ENCODE data around the gene TRIML2. TPM values are rescaled to one million over a fixed set of nuclear protein-coding genes. Genes with fewer than 3 reads are reported as not detected.

The TRIML2 gene, protein sequence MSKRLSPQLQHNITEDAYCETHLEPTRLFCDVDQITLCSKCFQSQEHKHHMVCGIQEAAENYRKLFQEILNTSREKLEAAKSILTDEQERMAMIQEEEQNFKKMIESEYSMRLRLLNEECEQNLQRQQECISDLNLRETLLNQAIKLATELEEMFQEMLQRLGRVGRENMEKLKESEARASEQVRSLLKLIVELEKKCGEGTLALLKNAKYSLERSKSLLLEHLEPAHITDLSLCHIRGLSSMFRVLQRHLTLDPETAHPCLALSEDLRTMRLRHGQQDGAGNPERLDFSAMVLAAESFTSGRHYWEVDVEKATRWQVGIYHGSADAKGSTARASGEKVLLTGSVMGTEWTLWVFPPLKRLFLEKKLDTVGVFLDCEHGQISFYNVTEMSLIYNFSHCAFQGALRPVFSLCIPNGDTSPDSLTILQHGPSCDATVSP
- total RNA-seq, result not detected

DNA sequence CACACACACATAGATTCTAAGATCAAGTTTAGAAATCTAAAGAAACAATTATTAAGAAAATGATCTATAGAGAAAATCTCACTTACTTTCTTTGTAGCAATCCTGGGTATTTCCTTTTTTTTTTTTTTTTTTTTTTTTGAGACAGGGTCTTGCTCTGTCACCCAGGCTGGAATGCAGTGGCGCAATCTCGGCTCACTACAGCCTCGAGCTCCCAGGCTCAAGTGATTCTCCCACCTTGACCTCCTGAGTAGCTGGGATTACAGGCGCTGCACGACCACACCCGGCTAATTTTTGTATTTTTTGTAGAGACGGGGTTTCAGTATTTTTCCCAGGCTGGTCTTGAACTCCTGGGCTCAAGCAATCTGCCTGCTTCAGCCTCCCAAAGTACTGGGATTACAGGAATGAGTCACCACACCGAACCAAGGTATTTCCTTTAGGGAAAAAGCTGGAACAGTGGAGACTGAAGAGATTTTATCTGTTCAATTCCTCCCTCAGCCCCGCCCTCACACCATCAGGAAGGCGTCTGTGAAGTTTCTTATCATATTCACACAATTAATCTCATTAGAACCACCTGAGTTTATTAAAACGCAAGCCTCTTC, at the start of gene TRIML2:
TRIML2 (minus strand) TSS at position 447 of the 599 bp plus-strand sequence. CDS start 4,235 bp downstream, outside the sequence.
- no peak for DNase-seq

DNA sequence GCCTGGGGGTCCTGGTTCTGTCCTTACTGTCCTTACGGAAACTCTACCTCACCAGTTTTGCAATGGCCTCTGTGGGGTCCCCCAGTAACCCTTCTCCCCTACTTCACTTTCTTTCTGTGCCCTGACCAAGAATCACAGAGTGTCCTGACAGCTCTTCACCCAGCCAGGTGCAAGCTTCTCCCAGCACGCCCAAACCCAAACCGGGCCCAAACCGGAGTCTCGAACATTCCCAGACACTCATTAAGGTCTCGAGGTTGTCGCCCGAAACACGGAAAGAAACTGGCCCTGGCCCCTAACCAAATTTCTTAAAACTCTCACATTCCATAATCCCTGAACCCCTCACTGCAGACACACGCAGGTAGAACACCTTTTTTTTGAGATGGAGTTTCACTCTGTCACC, 48.9 kb upstream of the TRIML2 start:
- DNase-seq, result no peak

DNA sequence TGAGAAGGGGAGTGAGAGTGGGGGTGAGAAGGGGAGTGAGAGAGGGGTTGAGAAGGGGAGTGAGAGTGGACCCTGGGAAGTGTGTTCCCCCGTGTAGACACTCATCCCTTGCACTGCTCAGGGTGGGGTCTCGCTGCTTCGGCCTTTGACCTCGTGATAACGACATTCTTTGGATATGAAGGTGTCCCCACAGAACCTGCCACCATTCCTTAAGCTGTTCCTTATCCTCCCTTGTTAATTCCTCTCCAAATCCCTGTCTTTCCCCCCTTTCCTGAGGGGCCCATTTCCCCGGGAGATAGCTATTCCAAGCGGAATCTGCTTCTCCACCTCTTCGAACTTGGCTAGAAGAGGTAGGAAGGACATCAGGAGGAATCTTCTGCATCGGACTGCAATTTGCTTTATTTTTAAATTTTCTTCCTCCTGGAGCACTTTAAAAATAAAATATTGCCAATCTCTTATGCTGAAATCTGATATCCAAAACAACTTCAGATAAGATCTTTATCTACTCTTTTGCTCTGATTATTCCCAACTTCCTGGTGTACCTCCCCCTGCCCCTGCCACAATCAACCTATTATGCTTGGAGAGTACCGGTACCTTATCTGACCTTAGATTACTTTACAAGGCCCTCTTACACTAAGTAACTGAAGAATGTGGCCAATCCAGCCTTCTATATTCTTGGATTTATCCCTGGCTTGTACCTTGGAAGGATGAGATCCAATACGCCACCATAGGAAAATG, 45.4 kb upstream of the TRIML2 start:
- no peak for DNase-seq

DNA sequence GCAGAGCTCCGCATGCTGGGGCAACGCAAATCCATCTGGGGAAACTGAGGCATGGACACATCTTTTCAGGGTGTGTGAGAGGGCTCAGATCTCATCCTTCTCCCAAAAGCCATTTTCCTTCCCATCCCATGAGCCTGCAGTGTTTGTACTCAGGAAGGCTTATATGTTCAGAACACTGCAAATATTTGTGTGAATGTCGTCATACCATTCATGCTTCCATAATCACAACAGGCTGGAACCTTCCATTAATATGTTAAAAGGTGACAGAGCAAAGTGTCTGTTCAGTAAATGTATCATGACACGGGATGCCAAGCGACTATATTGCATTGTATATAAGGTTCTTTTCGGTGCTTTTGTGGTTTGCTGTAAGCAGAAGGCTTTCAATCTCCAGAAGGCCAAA, 38.4 kb upstream of the TRIML2 start:
- no peak for DNase-seq

DNA sequence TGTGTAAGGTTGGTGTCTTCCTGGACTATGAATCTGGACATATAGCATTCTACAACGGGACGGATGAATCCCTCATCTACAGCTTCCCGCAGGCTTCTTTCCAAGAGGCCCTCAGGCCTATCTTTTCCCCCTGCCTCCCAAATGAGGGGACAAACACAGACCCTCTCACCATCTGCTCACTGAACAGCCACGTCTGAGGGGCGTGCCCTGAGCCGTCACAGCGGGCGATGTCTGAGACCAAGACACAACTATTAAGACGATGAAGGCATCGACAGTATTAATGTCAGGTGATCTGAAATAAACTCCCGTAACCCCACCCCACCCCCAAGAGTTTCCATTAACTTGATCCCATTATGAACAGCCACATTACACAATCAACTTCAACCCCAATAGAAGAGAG, 37.8 kb upstream of the TRIML2 start:
- DNase-seq, result no peak

DNA sequence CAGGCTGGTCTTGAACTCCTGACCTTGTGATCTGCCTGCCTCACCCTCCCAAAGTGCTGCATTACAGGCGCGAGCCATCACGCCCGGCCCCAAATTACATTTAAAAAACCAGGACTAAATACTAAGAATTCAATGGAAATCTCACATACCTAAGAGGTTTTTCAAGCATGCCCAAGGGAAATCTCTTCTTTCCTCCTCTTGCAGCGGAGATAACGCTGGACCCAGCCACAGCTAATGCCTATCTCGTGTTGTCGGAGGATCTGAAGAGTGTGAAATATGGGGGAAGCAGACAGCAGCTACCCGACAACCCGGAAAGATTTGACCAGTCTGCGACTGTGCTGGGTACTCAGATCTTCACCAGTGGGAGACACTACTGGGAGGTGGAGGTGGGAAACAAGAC, 37.2 kb upstream of the TRIML2 start:
- no peak for DNase-seq

DNA sequence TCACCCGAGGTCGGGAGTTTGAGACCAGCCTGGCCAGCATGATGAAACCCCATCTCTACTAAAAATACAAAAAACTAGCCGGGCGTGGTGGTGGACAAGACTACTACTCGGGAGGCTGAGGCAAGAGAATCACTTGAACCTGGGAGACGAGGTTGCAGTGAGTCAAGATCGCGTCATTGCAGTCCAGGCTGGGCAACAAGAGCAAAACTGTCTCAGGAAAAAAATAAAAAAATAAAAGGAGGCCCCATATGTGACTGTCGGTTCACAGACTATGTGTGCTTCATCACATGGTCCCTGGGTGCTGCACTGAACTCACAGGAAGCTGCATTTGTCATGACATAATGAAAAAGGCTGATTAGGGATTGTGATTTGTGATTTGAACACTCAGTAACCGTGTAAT, 36.2 kb upstream of the TRIML2 start:
- DNase-seq, result no peak

DNA sequence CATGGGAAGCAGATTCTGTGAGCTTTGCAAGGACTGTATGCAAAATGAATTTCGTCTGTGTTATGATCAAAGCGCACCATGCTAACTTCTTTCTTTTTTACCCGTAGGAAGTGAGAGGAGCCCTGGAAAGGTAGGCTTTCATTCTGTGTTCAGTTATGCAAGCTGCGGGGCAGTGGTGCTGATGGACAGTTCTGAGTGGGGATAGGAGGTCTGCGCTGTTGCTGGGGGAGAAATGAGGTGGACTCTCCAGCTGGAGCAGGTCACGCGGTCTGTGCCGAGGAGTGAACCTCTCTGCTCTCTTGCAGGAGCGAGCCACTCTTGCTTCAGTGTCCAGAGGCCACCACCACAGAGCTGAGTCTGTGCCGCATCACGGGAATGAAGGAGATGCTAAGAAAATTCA, 34.3 kb upstream of the TRIML2 start:
- no peak for DNase-seq

DNA sequence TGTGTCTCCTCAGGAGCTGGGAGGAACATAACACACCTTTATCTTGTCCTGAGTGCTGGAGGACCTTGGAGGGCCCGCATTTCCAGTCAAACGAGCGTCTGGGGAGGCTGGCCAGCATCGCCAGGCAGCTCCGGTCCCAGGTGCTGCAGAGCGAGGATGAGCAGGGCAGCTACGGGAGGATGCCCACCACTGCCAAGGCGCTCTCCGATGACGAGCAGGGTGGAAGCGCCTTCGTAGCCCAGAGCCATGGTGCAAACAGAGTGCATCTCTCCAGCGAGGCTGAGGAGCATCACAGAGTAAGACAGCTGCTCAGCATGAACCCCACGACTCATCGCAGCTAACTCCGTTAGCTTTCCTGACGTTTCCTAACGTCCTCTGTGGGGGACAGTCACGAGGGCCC, 30.3 kb upstream of the TRIML2 start:
- DNase-seq, result no peak

DNA sequence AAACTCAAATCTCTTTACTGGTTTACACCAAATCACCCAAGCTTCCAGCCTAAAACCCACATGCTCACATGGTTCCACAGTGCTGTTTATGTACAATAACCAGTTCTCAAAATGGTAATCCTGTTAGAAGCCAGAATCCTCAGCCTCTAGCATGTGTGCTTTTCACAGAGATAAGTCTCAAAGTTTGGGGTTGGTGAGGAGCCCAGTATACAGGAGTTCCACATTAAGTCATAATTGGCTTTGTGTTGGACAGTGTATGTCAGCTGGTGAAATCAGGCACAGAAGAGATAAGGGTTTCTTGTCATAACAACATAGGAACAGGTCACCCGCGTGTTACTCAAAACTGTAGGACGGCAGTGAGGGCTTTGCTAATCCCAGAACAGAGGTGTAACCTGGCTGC, 29.7 kb upstream of the TRIML2 start, which contains the start of gene TRIML1:
TRIML1 (plus strand) TSS at position 301 of the 400 bp plus-strand sequence. CDS start 118 bp downstream, outside the sequence.
- DNase-seq, result no peak

DNA sequence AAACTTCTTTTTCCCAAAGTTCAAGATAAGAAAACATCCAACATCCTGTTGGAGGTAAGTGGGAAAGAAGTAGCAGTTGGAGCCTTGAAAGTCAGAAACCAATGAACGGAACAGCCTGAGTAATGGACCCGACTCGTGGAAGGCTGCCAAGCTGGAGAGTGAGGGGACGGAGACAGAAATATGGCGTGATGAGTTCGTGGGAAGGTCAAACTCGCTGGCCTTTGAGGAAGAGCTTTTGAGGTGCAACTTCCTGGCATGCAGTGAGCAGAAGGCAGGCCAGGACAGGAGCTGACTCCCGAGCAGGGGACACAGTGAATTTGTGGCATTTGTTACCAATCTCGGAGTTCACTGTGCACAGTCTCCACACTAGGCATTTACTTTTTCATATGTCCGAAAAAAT, 28.8 kb upstream of the TRIML2 start:
- DNase-seq, result no peak

DNA sequence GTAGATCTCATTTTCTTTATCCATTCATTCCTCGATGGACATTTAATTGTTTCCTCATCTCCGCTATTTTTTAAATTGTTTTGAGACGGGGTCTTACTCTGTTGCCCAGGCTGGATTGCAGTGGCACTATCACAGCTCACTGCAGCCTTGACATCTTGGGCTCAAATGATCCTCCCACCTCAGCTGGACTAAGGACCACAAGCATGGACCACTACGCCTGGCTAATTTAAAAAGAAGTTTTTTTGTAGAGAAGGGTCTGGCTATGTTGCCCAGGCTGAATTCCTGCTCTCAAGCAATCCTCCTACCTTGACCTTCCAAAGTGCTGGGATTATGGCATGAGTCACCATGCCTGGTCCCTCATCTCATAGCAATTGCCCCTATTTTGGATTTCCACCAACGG, 22.8 kb upstream of the TRIML2 start:
- DNase-seq, result no peak

DNA sequence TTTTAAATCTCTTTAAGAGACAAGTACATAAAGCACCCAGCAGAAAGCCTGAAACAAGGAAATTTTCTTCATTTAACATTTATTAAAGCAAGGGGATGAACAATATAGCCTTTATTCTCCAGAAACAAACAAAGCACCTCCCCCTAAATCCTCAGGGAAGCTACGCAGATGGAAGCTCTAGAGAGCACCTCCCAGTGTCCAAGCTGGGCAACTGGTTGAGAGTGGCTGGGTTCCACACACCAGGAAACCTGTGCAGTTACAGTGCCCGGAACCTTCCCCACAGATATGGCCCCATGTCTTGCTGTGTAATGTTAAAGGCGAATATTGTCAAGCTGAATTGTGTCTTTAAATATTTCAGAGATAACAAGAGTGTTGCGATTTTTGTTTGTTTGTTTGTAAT, 21.0 kb upstream of the TRIML2 start:
- no peak for DNase-seq

DNA sequence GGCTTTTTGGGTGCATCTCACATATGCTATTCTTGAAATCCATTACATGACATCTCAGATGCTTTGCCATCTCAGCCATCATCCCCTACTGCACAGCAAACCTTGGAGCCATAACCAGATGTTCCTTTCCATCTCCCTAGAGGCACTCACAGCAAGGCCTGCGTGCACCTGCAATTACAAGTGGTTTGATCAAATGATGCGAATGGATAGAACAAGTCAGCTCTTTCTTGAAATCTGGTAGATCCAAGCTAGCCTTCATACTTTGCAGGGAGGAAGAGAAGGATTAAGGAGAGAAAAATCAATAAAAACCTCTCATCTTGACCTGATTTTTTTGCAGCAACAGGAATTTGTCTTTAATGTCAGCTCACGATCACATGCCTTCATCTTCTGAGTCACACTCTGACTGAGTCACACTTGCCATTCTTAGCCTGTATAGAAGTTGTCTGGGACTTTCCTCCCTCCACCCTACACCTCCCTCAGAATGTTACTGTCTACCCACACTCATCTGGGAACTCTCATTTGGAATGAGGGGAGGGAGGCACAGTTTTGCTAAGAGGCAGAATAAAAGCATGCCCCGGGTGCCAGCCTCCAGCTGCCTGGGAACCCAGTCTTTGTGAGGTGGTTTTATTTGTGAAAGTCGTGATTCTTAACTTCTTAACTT, 17.9 kb upstream of the TRIML2 start:
- no peak for DNase-seq

DNA sequence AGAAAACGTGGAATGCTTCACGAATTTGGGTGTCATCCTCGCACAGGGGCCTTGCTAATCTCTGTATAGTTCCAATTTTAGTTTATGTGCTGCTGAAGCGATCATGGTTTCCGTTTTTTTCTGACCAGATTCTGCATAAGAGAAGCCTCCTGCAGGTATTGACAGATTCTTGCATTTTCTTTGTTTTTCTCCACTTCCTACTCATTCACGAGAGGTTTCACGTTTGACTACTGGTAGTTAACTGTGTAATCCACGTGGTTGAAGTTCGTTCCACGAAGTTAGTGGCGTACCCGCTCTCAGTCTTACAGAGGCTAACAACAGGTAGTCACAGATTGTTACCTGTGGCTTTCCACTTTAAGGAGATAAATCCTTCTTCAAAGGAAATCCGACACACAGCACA, 12.1 kb upstream of the TRIML2 start:
- DNase-seq, result no peak

DNA sequence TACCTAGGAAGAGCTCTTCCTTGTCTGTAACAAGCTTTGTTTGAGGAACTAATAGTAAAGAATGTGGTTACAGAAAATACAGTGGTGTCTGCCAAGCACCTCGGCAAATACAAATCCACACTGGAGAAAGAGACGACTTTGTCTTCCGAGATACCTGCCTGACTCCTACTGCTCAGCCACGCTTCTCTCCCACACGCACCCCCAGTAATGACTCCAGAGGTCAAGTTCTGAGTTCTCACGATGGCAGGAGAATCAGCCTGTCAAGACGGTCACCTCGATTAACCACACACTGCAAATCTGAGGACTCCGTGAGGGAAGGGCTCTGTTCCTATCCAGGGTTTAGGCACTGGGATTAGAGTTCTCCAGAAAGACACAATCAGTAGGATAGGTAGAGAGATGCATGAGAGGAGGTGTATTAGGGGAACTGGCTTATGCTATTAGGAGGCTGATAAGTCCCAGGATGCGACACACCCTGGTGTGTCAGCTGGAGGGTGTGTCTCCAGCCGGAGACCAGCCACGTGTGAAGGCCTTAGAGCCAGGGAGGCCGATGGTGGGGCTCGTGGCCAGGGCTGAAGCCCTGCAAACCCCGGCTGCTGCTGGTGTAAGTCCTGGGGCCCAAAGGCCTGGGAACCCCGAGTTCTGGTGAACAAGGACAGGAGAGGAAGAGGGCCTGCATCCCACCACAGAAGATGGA, 8.4 kb upstream of the TRIML2 start:
- no peak for DNase-seq

DNA sequence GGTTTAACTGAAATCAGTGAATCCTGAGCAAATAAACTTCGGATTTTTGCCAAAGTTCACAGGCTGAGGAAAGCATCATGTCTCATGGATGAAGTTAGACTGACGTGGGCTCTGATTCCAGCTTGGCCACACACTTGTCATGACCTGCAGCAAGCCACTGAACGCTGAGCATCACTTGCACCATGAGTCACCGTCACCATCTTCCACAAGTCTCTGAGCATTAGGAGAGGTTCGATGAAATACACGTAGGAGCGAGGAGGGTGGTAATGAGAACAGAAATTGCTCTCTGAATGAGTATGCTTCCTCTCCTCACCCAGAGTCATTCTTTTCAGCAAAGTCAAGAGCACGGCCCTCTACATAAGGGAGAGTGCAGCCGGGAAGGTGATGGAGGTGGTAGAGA, 3.8 kb upstream of the TRIML2 start:
- no peak for DNase-seq

DNA sequence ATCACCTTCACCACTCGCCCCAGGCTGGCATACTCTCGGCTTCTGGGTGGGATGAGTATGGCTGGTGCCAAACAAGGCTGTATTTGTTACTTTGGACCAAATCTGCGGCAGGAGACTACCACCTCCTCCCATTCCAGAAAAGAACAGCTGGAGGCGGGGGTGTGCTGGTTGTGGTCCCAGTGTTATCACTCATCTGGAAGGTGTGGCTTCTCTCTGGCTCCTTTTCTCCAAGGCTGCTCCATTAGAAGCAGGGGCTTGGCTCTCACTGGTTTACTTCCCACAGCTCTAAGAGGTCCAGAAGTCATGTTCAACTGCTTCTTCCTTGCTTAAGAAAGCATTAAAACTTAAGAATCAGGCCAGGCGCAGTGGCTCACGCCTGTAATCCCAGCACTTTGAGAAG, 2.6 kb upstream of the TRIML2 start:
- no peak for DNase-seq

DNA sequence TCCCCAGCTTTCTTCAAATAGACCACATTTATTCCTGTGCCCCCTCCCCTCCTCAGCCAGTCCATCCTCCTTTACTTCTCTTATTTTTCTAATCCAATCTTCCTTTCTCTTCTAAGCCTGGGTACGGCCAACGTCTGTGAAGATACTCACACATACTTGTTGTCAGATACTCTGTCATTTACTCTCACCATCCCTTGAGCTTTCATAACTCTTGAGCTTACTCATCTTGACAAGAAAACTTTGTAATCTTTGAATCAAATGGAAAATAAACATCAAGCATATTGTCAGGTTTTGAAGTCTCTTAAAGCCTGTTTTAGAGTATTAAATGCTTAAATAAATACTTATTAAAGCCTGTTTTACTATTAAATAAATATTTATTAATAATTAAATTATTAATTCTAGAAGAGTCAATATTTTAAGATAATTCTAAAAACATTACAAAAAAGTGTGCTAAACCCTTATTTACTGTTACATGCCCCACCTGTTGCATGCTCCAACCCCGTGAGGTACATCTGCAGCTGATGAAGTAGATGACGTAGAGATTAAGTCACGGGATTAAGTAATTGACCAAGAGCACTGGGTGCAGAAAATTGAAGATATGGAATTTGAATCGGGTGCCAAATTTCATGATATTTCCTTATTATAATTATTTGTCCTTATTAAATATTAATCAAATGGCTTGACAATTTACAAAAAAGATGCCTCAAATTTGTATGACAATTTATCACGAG, 1.5 kb upstream of the TRIML2 start:
- DNase-seq, result no peak

DNA sequence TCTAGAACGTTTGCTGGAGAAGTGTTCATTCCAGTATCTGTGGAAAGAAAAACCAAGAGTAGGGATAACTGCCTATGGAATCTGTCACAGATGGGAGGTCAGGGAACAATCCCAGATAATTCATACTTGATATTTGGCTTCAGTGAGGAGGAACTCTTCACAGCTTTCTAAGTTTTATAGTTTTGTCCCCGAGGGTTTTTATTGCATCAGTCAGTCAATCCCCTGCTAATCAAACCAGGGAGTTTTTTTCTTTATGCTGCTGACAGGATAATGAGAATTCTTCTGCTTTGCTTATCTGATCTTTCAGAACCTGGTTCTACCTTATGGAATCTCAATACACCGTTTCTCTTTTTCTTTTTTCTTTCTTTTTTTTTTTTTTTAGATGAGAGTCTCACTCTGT, 633 bp upstream of the TRIML2 start:
- no peak for DNase-seq
